ENCODE results near the gene ADAMTSL1.

Gene ADAMTSL1

GRCh38 chr9:18614116-18614515 is 140.2 kb downstream of the ADAMTSL1 start (continued):
- TF ChIP-seq ZBTB11 (tag by site-specific recombination; conservative IDR thresholded peaks at IDR 0.05; ENCODE audit: low read depth) (no peak), ZNF639 (tag by site-specific recombination; IDR thresholded peaks at IDR 0.05) (no peak), ZEB2 (tag by site-specific recombination; IDR thresholded peaks at IDR 0.05) (no peak), ZNF433 (tag by site-specific recombination; IDR thresholded peaks at IDR 0.05; ENCODE audit: low read depth) (no peak), ZSCAN18 (tag by site-specific recombination; IDR thresholded peaks at IDR 0.05) (no peak), OSR2 (tag by site-specific recombination; IDR thresholded peaks at IDR 0.05) (no peak)

GRCh38 chr9:18614651-18615050 is 140.7 kb downstream of the ADAMTSL1 start:
- no peak overlapping the region for H3K27ac ChIP-seq (ENCODE audit: extremely low read depth, low read depth, low read length)
- H3K36me3 ChIP-seq (ENCODE audit: control insufficient read depth in 2 of 2, insufficient read depth in 1 of 2, low read length in 2 of 2), result no peaks in the 10 kb centered on the region
- no peak for TF ChIP-seq ZNF2 (tag by site-specific recombination; IDR thresholded peaks at IDR 0.05)
- TF ChIP-seq GLIS1 (tag by site-specific recombination; IDR thresholded peaks at IDR 0.05), result no peak
- CTCF ChIA-PET, result interaction anchor here (0.7 kb wide), 2 partner anchors 186 to 678 kb away, joined by 3 to 4 read pairs; no protein-coding TSS in a partner anchor
- POLR2A ChIA-PET, result no interaction called here
- no peaks in the 10 kb centered on the region for H3K4me1 ChIP-seq (ENCODE audit: control insufficient read depth, insufficient read depth, low read length)
- no peaks in the 10 kb centered on the region for H3K9me3 ChIP-seq (ENCODE audit: control insufficient read depth, insufficient read depth, low read depth, low read length)
- no peak overlapping the region for H3K4me3 ChIP-seq (ENCODE audit: low read depth, low read length)

- CTCF ChIA-PET, result interaction anchor here (0.8 kb wide), 2 partner anchors 12 to 362 kb away, joined by 3 read pairs; no protein-coding TSS in a partner anchor
- H3K4me1 ChIP-seq (ENCODE audit: control insufficient read depth, insufficient read depth, low read length), result no peaks in the 10 kb centered on the region
- no peaks in the 10 kb centered on the region for H3K9me3 ChIP-seq (ENCODE audit: control insufficient read depth, insufficient read depth, low read depth, low read length)
- POLR2A ChIA-PET, result no interaction called here
- H3K4me3 ChIP-seq (ENCODE audit: low read depth, low read length), result no peak overlapping the region
- H3K27ac ChIP-seq (ENCODE audit: extremely low read depth, low read depth, low read length), result no peak overlapping the region
- H3K36me3 ChIP-seq (ENCODE audit: control insufficient read depth in 2 of 2, insufficient read depth in 1 of 2, low read length in 2 of 2), result no peaks in the 10 kb centered on the region
- TF ChIP-seq HOXC10 (CRISPR knock-in tag; IDR thresholded peaks at IDR 0.05) (no peak), GLIS2 (tag by site-specific recombination; IDR thresholded peaks at IDR 0.05) (no peak), ZNF354C (tag by site-specific recombination; IDR thresholded peaks at IDR 0.05; ENCODE audit: borderline replicate concordance, low read depth) (no peak), INSM2 (tag by site-specific recombination; IDR thresholded peaks at IDR 0.05) (no peak), ZNF792 (tag by site-specific recombination; IDR thresholded peaks at IDR 0.05) (no peak), ZNF394 (tag by site-specific recombination; IDR thresholded peaks at IDR 0.05; ENCODE audit: borderline replicate concordance) (no peak), ZSCAN18 (tag by site-specific recombination; IDR thresholded peaks at IDR 0.05) (no peak), ZXDB (tag by site-specific recombination; IDR thresholded peaks at IDR 0.05) (no peak), HOXA7 (CRISPR knock-in tag; IDR thresholded peaks at IDR 0.05; ENCODE audit: borderline replicate concordance) (no peak), ZNF624 (tag by site-specific recombination; IDR thresholded peaks at IDR 0.05) (no peak), ZNF112 (tag by site-specific recombination; IDR thresholded peaks at IDR 0.05) (no peak), OSR2 (tag by site-specific recombination; IDR thresholded peaks at IDR 0.05) (no peak), ZNF148 (tag by site-specific recombination; IDR thresholded peaks at IDR 0.05; ENCODE audit: borderline replicate concordance) (no peak), ZNF391 (tag by site-specific recombination; IDR thresholded peaks at IDR 0.05; ENCODE audit: borderline replicate concordance, low read depth) (no peak)
Observed at GRCh38 chr9:18616976-18617375, 143.0 kb downstream of the ADAMTSL1 start.
